H9 (cell line): ENCODE results near the gene ATG4D. TPM values are rescaled to one million over a fixed set of nuclear protein-coding genes. Genes with fewer than 3 reads are reported as not detected.

Source experiments
- DNase-seq: peaks from one replicate; pipeline ENCODE4 v3.0.0-alpha.2; 2017
- H2AFZ ChIP-seq: one replicate; pipeline ENCODE4 v1.6.1; 2013; ENCODE audit warnings: mild to moderate bottlenecking, low read length, control low read depth, moderate library complexity
- H2AK5ac ChIP-seq: 2 replicates; pipeline ENCODE4 v1.6.1; 2013; ENCODE audit warnings: low read length, control low read depth, mixed read lengths; ENCODE audit not compliant: insufficient read length
- H2BK120ac ChIP-seq: one replicate; pipeline ENCODE4 v1.6.1; 2013; ENCODE audit warnings: low read depth, mild to moderate bottlenecking, low read length, control low read depth, inconsistent platforms; ENCODE audit not compliant: poor library complexity, severe bottlenecking
- H2BK12ac ChIP-seq: 2 replicates; pipeline ENCODE4 v1.6.1; 2013; ENCODE audit warnings: low read length, control low read depth, mixed read lengths, low read depth; ENCODE audit not compliant: insufficient read length
- H2BK15ac ChIP-seq: 2 replicates; pipeline ENCODE4 v1.6.1; 2013; ENCODE audit warnings: low read depth, low read length, control low read depth
- H2BK20ac ChIP-seq: one replicate; pipeline ENCODE4 v1.6.1; 2013; ENCODE audit warnings: low read depth, mild to moderate bottlenecking, low read length, control low read depth, inconsistent platforms; ENCODE audit not compliant: poor library complexity, severe bottlenecking
- H2BK5ac ChIP-seq: 2 replicates; pipeline ENCODE4 v1.6.1; 2013; ENCODE audit warnings: low read length, control low read depth, mixed read lengths; ENCODE audit not compliant: insufficient read length
- H3K14ac ChIP-seq: 2 replicates; pipeline ENCODE4 v1.6.1; 2013; ENCODE audit warnings: low read length, control low read depth; ENCODE audit not compliant: insufficient read depth
- H3K18ac ChIP-seq: 2 replicates; pipeline ENCODE4 v1.6.1; 2013; ENCODE audit warnings: low read depth, mild to moderate bottlenecking, mixed read lengths, low read length, control low read depth; ENCODE audit not compliant: insufficient read length
- H3K23ac ChIP-seq: 2 replicates; pipeline ENCODE4 v1.6.1; 2013; ENCODE audit warnings: low read length, control low read depth, mixed read lengths, low read depth; ENCODE audit not compliant: insufficient read length
- H3K23me2 ChIP-seq: 2 replicates; pipeline ENCODE4 v1.6.1; 2013; ENCODE audit warnings: low read depth, mild to moderate bottlenecking, mixed read lengths, low read length, control low read depth; ENCODE audit not compliant: insufficient read length, poor library complexity, severe bottlenecking
- H3K27ac ChIP-seq: 2 replicates; pipeline ENCODE4 v1.5.1; 2013; ENCODE audit warnings: low read length, control low read depth, mixed read lengths, low read depth; ENCODE audit not compliant: insufficient read length
- H3K27me3 ChIP-seq: 2 replicates; pipeline ENCODE4 v1.6.1; 2013; ENCODE audit warnings: low read length, control low read depth, inconsistent platforms; ENCODE audit not compliant: insufficient read depth
- H3K4ac ChIP-seq: 2 replicates; pipeline ENCODE4 v1.6.1; 2013; ENCODE audit warnings: low read depth, mild to moderate bottlenecking, control low read depth, inconsistent platforms, low read length, moderate library complexity
- H3K4me1 ChIP-seq: 2 replicates; pipeline ENCODE4 v1.6.1; 2013; ENCODE audit warnings: low read length, control low read depth, inconsistent platforms; ENCODE audit not compliant: insufficient read depth
- H3K4me2 ChIP-seq: 2 replicates; pipeline ENCODE4 v1.6.1; 2013; ENCODE audit warnings: low read length, control low read depth, mixed read lengths; ENCODE audit not compliant: insufficient read length, insufficient read depth
- H3K56ac ChIP-seq: 2 replicates; pipeline ENCODE4 v1.6.1; 2013; ENCODE audit warnings: low read depth, mild to moderate bottlenecking, mixed read lengths, low read length, control low read depth; ENCODE audit not compliant: insufficient read length
- H3K79me1 ChIP-seq: 2 replicates; pipeline ENCODE4 v1.6.1; 2013; ENCODE audit warnings: low read depth, mild to moderate bottlenecking, moderate library complexity, low read length, control low read depth, inconsistent platforms; ENCODE audit not compliant: insufficient read depth, poor library complexity, severe bottlenecking
- H3K79me2 ChIP-seq: 2 replicates; pipeline ENCODE4 v1.6.1; 2013; ENCODE audit warnings: low read length, control low read depth, inconsistent platforms; ENCODE audit not compliant: insufficient read depth
- H3K9ac ChIP-seq: 2 replicates; pipeline ENCODE4 v1.6.1; 2013; ENCODE audit warnings: low read length, control low read depth, mixed read lengths; ENCODE audit not compliant: insufficient read length; ENCODE audit errors: extremely low read depth
- H3K9me3 ChIP-seq: one replicate; pipeline ENCODE4 v1.6.1; 2013; ENCODE audit warnings: low read depth, low read length, inconsistent platforms; ENCODE audit not compliant: control insufficient read depth
- H3T11ph ChIP-seq: one replicate; pipeline ENCODE4 v1.6.1; 2013; ENCODE audit warnings: mild to moderate bottlenecking, low read length, control low read depth, inconsistent platforms
- H4K20me1 ChIP-seq: one replicate; pipeline ENCODE4 v1.6.1; 2013; ENCODE audit not compliant: control insufficient read depth, insufficient read length, insufficient read depth
- H4K5ac ChIP-seq: 2 replicates; pipeline ENCODE4 v1.6.1; 2013; ENCODE audit warnings: low read depth, mild to moderate bottlenecking, mixed read lengths, low read length, control low read depth; ENCODE audit not compliant: insufficient read length
- H4K8ac ChIP-seq: replicated peaks from 2 replicates; pipeline ENCODE4 v1.6.1; 2013; ENCODE audit warnings: low read length, control low read depth, mixed read lengths, low read depth; ENCODE audit not compliant: insufficient read length
- H4K91ac ChIP-seq: 2 replicates; pipeline ENCODE4 v1.6.1; 2013; ENCODE audit warnings: low read depth, mild to moderate bottlenecking, moderate library complexity, mixed read lengths, low read length, control low read depth; ENCODE audit not compliant: insufficient read length
- H3K27ac Mint-ChIP-seq, 3 experiments: 2 replicates in 2 of 3; 3 replicates in 1 of 3; pipeline ENCODE4 v1.8.0; 2020 to 2021; ENCODE audit warnings: mixed read lengths in 3 of 3, mild to moderate bottlenecking in 1 of 3, moderate library complexity in 1 of 3
- H3K27me3 Mint-ChIP-seq: 2 replicates; pipeline ENCODE4 v1.8.0; 2021; ENCODE audit warnings: low read depth, mild to moderate bottlenecking, moderate library complexity, mixed read lengths
- H3K36me3 Mint-ChIP-seq, 3 experiments: 2 replicates in 2 of 3; 3 replicates in 1 of 3; pipeline ENCODE4 v1.8.0; 2020 to 2021; ENCODE audit warnings: low read depth in 3 of 3, mixed read lengths in 3 of 3; ENCODE audit not compliant: insufficient read depth in 1 of 3
- H3K4me1 Mint-ChIP-seq, 2 experiments: 2 replicates each; pipeline ENCODE4 v1.8.0; 2020; ENCODE audit warnings: mixed read lengths in 2 of 2
- H3K4me3 Mint-ChIP-seq, 2 experiments: 2 replicates in 1 of 2; 3 replicates in 1 of 2; pipeline ENCODE4 v1.8.0; 2020 to 2021; ENCODE audit warnings: mild to moderate bottlenecking in 2 of 2, mixed read lengths in 2 of 2, moderate library complexity in 1 of 2
- H3K9me3 Mint-ChIP-seq, 2 experiments: 2 replicates in 1 of 2; 3 replicates in 1 of 2; pipeline ENCODE4 v1.8.0; 2020; ENCODE audit warnings: mild to moderate bottlenecking in 2 of 2, mixed read lengths in 2 of 2, moderate library complexity in 1 of 2
- CTCF ChIP-seq: fragments of 200-600 bp; sonication (generic); conservative IDR thresholded peaks from 3 replicates; pipeline ENCODE4 v1.8.0; 2021; ENCODE audit warnings: antibody characterized with exemption, mild to moderate bottlenecking
- WGBS: extraction: QIAGEN DNeasy Blood & Tissue Kit; methylation state at CpG from one replicate; pipeline ENCODE4 v1.1.7; 2013; ENCODE audit warnings: missing lambda C conversion rate, low lambda C conversion rate, mixed read lengths; ENCODE audit not compliant: insufficient read length; ENCODE audit errors: extremely low coverage; 5-methylcytosine and 5-hydroxymethylcytosine counted together
- total RNA-seq: library from RNA; stranded (reverse); gene quantifications from 2 replicates; pipeline ENCODE4 v1.2.1, GENCODE V29; 2021

Gene ATG4D
- total RNA-seq, 1 experiment from 2014 or later, result 55.8 TPM

GRCh38 chr19:10566408-10566657, 22.6 kb downstream of the ATG4D start:
- peak overlapping the region; percentile 97 to 99 for H3K4me3 Mint-ChIP-seq
- peak overlapping the region in 2 of 3 experiments; percentile 64 to 82; a peak in 2 of 7 replicates for H3K27ac Mint-ChIP-seq
- Histone ChIP-seq H2BK12ac (no peak overlapping the region), H4K8ac (no peak overlapping the region), H3K27me3 (no peaks in the 10 kb centered on the region), H3K4me1 (no peaks in the 10 kb centered on the region), H4K5ac (no peak overlapping the region), H3K79me1 (no peaks in the 10 kb centered on the region), H3K79me2 (no peaks in the 10 kb centered on the region), H3K4ac (no peak overlapping the region), H4K20me1 (no peaks in the 10 kb centered on the region), H3K27ac (no peak overlapping the region), H2BK20ac (no peak overlapping the region), H3K4me2 (peak overlapping the region; percentile 45), H3K14ac (no peak overlapping the region), H2AFZ (no peak overlapping the region), H4K91ac (no peak overlapping the region), H2BK120ac (no peak overlapping the region), H3K9me3 (no peaks in the 10 kb centered on the region), H3T11ph (no peak overlapping the region), H3K23me2 (peaks cover 10% of the 10 kb centered on the region), H3K23ac (no peak overlapping the region), H2BK5ac (no peak overlapping the region), H3K56ac (no peak overlapping the region), H2AK5ac (no peak overlapping the region), H2BK15ac (no peak overlapping the region), H3K9ac (no peak overlapping the region), H3K18ac (no peak overlapping the region)
- peaks cover 16% of the 10 kb centered on the region for H3K27me3 Mint-ChIP-seq
- WGBS, result no CpG with 5 or more reads among the region's 4 CpGs
- peaks cover 15 to 18% (median 15%) of the 10 kb centered on the region in 3 experiments for H3K36me3 Mint-ChIP-seq
- no peak for TF ChIP-seq CTCF
- H3K4me1 Mint-ChIP-seq, result peaks cover 31 to 33% of the 10 kb centered on the region in 2 experiments
- H3K9me3 Mint-ChIP-seq, result no peaks in the 10 kb centered on the region
- DNase-seq, result no peak
